SU-DHL-6 (cell line): ENCODE measurements around the gene PTPRA.

Experiments used
- H2AFZ ChIP-seq: fragments of 200-600 bp; sonication (generic); 2 replicates; pipeline ENCODE4 v1.6.1; 2014; ENCODE audit warnings: low read depth, mild to moderate bottlenecking, moderate library complexity, mixed read lengths, antibody characterized with exemption, low read length; ENCODE audit not compliant: severe bottlenecking
- H3F3A ChIP-seq: fragments of 200-600 bp; shearing (Covaris generic); 2 replicates; pipeline ENCODE4 v1.6.0; 2016; ENCODE audit warnings: antibody characterized with exemption, mild to moderate bottlenecking; ENCODE audit not compliant: insufficient read depth
- H3K27ac ChIP-seq: fragments of 200-600 bp; sonication (generic); 2 replicates; pipeline ENCODE4 v1.5.1; 2016; ENCODE audit warnings: low read depth, mild to moderate bottlenecking, low read length, moderate library complexity, mixed read lengths
- H3K27me3 ChIP-seq: fragments of 200-600 bp; sonication (generic), shearing (Covaris generic); 2 replicates; pipeline ENCODE4 v1.6.0; 2014; ENCODE audit warnings: mild to moderate bottlenecking, low read length
- H3K36me3 ChIP-seq: fragments of 200-600 bp; sonication (generic); 2 replicates; pipeline ENCODE4 v1.6.1; 2014; ENCODE audit warnings: mild to moderate bottlenecking, low read length, mixed read lengths
- H3K4me2 ChIP-seq: fragments of 300-600, 200-600 bp; shearing (Covaris generic), sonication (generic); 2 replicates; pipeline ENCODE4 v1.6.0; 2014; ENCODE audit warnings: low read length, low read depth, mild to moderate bottlenecking; ENCODE audit not compliant: poor library complexity, severe bottlenecking
- H3K4me3 ChIP-seq: fragments of 200-600 bp; sonication (generic); 2 replicates; pipeline ENCODE4 v1.5.1; 2014; ENCODE audit warnings: antibody characterized with exemption, low read length, mild to moderate bottlenecking, mixed read lengths; ENCODE audit not compliant: insufficient read depth, poor library complexity, severe bottlenecking
- H3K79me2 ChIP-seq: fragments of 200-600 bp; sonication (generic); 2 replicates; pipeline ENCODE4 v1.6.1; 2014; ENCODE audit warnings: mild to moderate bottlenecking, low read length, moderate library complexity; ENCODE audit not compliant: insufficient read depth
- H3K9ac ChIP-seq: fragments of 200-600 bp; sonication (generic); 2 replicates; pipeline ENCODE4 v1.7.0; 2014; ENCODE audit warnings: mild to moderate bottlenecking, low read length
- H3K9me2 ChIP-seq: fragments of 200-600 bp; sonication (generic); replicated peaks from 2 replicates; pipeline ENCODE4 v1.6.1; 2014; ENCODE audit warnings: low read length; ENCODE audit not compliant: insufficient read depth
- H3K9me3 ChIP-seq: fragments of 200-600 bp; sonication (generic); 2 replicates; pipeline ENCODE4 v1.6.1; 2014; ENCODE audit warnings: low read length, mixed read lengths; ENCODE audit not compliant: insufficient read depth
- H4K20me1 ChIP-seq: fragments of 200-600 bp; sonication (generic); 2 replicates; pipeline ENCODE4 v1.6.1; 2014; ENCODE audit warnings: low read depth, mild to moderate bottlenecking, antibody characterized with exemption, low read length, moderate library complexity, mixed read lengths
- EZH2phosphoT487 ChIP-seq: fragments of 200-600 bp; sonication (generic), shearing (Covaris generic); conservative IDR thresholded peaks from 2 replicates; pipeline ENCODE4 v1.6.1; 2018; ENCODE audit warnings: mild to moderate bottlenecking, antibody characterized with exemption, low read length, moderate library complexity, mixed read lengths
- TF ChIP-seq, protein P1 (sequence below): fragments of 200-600 bp; sonication (generic); IDR thresholded peaks from one replicate; pipeline ENCODE4 v1.5.1; 2017; ENCODE audit warnings: antibody characterized with exemption, mild to moderate bottlenecking, low read length, moderate library complexity; ENCODE audit not compliant: insufficient read depth, poor library complexity, severe bottlenecking

Gene PTPRA

DNA sequence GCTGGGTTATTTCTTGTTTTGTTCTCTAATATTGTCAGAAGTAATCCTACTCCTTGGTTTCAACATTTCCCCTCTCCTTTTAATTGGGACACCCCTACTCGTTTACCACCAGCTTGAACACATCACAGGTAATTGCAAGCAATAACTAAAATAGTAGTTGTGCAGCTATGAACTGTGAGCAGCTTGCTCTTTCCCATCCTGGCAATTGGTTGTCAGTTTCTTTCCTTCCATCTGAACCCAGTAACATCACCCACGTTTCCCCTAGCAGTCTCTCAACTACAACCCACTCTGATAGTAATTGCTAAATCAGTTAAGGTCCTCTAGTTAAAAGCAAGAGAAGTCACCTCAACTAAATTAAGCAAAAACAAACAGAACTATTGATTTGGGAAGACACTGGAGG is 122.5 kb downstream of the PTPRA start:
- H3K4me3 ChIP-seq, result no peak overlapping the region
- H4K20me1 ChIP-seq, result no peaks in the 10 kb centered on the region
- H3K27me3 ChIP-seq, result no peaks in the 10 kb centered on the region
- H3F3A ChIP-seq, result peaks cover 5% of the 10 kb centered on the region; the same call in 1 of the 2 replicates
- TF ChIP-seq, protein P1, sequence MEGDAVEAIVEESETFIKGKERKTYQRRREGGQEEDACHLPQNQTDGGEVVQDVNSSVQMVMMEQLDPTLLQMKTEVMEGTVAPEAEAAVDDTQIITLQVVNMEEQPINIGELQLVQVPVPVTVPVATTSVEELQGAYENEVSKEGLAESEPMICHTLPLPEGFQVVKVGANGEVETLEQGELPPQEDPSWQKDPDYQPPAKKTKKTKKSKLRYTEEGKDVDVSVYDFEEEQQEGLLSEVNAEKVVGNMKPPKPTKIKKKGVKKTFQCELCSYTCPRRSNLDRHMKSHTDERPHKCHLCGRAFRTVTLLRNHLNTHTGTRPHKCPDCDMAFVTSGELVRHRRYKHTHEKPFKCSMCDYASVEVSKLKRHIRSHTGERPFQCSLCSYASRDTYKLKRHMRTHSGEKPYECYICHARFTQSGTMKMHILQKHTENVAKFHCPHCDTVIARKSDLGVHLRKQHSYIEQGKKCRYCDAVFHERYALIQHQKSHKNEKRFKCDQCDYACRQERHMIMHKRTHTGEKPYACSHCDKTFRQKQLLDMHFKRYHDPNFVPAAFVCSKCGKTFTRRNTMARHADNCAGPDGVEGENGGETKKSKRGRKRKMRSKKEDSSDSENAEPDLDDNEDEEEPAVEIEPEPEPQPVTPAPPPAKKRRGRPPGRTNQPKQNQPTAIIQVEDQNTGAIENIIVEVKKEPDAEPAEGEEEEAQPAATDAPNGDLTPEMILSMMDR, result no peak
- TF ChIP-seq EZH2phosphoT487, result no peak
- no peak overlapping the region for H3K27ac ChIP-seq
- H3K9me3 ChIP-seq, result no peaks in the 10 kb centered on the region
- H2AFZ ChIP-seq, result no peak overlapping the region
- no peaks in the 10 kb centered on the region for H3K36me3 ChIP-seq
- H3K79me2 ChIP-seq, result no peaks in the 10 kb centered on the region
- no peak overlapping the region for H3K9ac ChIP-seq
- H3K4me2 ChIP-seq, result no peak overlapping the region
- no peaks in the 10 kb centered on the region for H3K9me2 ChIP-seq

GRCh38 chr20:2998728-2999127 is 125.4 kb downstream of the PTPRA start:
- no peaks in the 10 kb centered on the region for H3K27me3 ChIP-seq
- no peaks in the 10 kb centered on the region for H3K79me2 ChIP-seq
- no peaks in the 10 kb centered on the region for H3K9me2 ChIP-seq
- no peak overlapping the region for H3K4me2 ChIP-seq
- no peak overlapping the region for H3K27ac ChIP-seq
- peaks cover 5% of the 10 kb centered on the region; the same call in 1 of the 2 replicates for H3F3A ChIP-seq
- no peaks in the 10 kb centered on the region for H3K9me3 ChIP-seq
- no peaks in the 10 kb centered on the region for H3K36me3 ChIP-seq
- no peaks in the 10 kb centered on the region for H4K20me1 ChIP-seq
- no peak overlapping the region for H3K4me3 ChIP-seq
- no peak overlapping the region for H2AFZ ChIP-seq
- no peak overlapping the region for H3K9ac ChIP-seq
- TF ChIP-seq, protein P1, result no peak
- no peak for TF ChIP-seq EZH2phosphoT487

DNA sequence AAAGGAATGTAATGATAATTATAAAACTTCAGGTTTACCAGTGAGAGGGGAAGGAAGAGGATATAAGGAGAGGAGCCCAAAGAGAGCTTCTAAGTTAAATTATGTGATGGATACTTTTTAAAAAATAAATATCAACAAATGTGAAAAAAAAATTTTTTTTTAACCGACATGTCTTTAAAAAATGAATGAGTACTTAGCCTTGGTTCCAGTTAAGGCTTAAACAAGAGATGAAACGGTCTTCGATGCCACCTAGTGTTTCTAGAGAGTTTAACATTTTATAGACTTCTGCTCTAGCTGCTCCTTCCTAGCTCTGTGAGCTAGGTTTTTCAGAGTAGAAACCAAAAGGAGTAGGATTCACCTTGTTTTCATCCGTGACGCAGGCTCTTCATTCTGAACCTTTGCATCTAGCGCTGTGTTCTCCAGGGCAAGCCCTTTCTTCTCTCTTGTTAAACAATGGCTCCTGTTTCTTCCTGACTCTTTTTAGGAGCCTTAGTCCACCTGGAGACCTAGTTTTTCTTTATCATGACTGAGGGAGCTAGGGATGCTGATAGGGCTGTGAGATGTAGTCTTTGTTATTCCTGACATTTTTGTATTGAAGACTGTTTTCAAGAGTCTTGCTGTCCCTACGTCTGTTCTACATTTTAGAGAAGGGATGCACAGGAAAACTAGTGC is 127.7 kb downstream of the PTPRA start:
- no peak overlapping the region for H3K4me2 ChIP-seq
- no peaks in the 10 kb centered on the region; the same call in 1 of the 2 replicates for H3K36me3 ChIP-seq
- peaks cover 5% of the 10 kb centered on the region; the same call in 1 of the 2 replicates for H3F3A ChIP-seq
- H3K9ac ChIP-seq, result no peak overlapping the region
- H3K27me3 ChIP-seq, result no peaks in the 10 kb centered on the region
- H3K9me2 ChIP-seq, result no peaks in the 10 kb centered on the region
- no peak overlapping the region for H3K27ac ChIP-seq
- H3K79me2 ChIP-seq, result no peaks in the 10 kb centered on the region
- no peaks in the 10 kb centered on the region for H4K20me1 ChIP-seq
- H2AFZ ChIP-seq, result no peak overlapping the region
- no peaks in the 10 kb centered on the region for H3K9me3 ChIP-seq
- no peak for TF ChIP-seq EZH2phosphoT487
- TF ChIP-seq, protein P1, result no peak
- H3K4me3 ChIP-seq, result no peak overlapping the region
